ENCODE results near the gene MRLN.

DNA sequence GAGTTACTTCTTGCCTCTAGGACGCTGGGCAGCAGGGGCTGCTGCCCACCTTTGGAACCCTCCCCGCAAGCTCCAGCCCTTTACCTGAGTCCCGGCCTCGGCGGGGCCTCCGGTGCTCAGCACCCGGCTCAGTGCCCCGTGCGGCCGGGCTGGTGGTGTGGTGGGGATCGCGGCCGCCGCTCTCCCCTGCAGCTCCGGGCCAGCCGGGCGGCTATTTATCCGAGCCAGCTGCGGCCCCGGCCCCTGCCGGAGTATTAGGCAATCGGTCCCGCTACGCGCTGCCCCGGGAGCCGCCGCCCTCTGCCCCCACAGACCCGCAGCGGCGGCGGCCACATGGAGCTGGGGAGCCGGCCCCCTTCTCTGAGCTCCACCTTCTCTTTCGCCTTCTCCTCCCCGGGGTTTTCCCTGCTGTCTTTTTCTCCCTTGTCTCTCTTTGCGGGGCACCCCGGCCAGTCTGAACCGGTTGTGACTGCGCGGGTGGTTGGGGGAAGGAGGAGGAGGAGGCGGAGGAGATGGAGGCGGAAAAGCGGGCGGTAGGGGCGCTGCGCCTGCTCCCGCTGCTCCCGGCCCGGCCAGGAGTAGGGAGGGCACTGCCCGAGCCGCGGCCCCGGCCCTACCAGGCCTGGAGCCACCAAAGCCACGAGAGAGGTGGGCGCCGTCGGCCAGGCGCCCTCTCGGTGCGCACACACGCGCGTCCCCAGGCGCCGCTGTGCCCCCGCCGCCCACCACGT lies 43.7 kb downstream of the MRLN start, which contains the start of gene SLC16A9:
- TF ChIP-seq, protein P1, sequence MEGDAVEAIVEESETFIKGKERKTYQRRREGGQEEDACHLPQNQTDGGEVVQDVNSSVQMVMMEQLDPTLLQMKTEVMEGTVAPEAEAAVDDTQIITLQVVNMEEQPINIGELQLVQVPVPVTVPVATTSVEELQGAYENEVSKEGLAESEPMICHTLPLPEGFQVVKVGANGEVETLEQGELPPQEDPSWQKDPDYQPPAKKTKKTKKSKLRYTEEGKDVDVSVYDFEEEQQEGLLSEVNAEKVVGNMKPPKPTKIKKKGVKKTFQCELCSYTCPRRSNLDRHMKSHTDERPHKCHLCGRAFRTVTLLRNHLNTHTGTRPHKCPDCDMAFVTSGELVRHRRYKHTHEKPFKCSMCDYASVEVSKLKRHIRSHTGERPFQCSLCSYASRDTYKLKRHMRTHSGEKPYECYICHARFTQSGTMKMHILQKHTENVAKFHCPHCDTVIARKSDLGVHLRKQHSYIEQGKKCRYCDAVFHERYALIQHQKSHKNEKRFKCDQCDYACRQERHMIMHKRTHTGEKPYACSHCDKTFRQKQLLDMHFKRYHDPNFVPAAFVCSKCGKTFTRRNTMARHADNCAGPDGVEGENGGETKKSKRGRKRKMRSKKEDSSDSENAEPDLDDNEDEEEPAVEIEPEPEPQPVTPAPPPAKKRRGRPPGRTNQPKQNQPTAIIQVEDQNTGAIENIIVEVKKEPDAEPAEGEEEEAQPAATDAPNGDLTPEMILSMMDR (IDR thresholded peaks at IDR 0.05): no peak
- TF ChIP-seq POLR2A (IDR thresholded peaks at IDR 0.05): no peak

Measured in lower leg skin (tissue), 3 donors.